Measurements from ENCODE around the gene RPL22.

RPL22 gene

DNA sequence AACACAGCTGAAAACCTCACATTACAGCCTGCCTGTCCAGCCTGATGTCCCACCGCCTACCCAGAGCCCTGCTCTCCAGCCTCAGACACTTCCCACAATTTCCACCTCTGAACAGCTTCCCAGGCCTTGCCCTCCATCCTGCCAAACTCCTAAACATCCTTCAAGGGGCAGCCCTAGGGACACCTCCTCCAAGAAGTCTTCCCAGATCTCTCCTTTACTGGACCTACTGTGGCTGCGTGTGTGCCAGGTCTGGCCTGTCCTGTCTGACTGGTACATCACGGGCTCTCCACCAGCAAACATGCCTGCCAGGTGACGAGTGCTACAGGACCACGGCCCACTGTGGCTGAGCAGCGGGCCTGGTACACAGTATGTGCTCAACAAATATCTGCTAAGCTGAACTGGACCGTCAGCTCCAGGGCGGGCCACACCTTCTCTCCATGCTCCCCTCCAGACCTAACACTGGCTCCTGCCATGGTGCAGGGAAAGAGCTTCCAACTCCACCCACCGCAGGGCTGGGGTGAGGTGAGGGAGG is 48.0 kb downstream of the RPL22 start:
- DNase-seq (ENCODE audit: low spot score) = no peak

DNA sequence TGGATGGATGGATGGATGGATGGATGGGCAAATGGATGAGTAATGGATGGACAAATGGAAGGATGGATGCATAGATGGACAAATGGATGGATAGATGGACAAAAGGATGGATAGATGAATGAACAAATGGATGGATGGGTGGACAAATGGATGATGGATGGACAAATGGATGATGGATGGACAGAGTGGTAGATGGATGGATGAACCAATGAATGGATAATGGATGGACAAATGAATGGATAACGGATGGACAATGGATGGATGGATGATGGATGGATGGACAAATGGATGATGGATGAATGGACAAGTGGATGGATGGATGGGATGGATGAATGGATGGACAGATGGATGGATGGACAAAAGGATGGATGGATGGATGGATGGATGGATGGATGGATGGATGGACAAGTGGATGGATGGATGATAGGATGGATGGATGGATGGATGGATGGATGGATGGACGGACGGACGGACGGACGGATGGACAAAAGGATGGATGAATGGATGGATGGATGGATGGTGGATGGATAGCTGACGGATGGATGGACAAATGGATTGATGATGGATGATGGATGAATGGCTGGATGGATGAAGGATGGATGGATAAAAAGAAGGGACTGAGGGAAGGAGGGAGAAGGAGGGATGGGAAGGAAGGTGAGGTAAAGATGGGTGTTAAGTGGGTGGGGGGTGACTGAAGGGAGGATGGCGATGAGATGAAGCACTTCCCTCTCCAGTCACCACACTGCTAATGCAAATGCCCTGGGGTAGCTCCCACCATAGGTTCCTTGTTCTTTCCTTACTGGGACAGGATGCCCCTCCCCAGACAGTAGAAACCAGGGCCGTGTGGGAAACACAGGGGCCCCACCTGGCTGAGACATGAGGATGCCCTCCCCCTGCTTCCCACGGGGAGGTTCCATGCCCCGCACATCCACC is 49.1 kb downstream of the RPL22 start:
- no peak for DNase-seq (ENCODE audit: low spot score)

DNA sequence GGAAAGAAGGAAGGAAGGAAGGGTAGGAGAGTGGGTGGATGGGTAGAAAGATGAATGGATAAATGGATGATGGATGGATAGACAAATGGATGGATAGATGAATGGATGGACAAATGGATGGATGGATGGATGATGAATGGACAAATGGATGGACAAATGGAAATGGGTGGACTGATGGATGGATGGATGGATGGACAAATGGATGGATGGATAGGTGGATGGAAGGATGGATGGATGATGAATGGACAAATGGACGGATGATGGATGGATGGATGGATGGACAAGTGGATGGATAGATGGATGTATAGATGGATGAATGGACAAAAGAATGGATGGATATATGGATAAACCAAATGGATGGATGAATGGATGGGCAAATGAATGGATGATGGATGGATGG is 49.8 kb downstream of the RPL22 start:
- DNase-seq (ENCODE audit: low spot score) = no peak

DNA sequence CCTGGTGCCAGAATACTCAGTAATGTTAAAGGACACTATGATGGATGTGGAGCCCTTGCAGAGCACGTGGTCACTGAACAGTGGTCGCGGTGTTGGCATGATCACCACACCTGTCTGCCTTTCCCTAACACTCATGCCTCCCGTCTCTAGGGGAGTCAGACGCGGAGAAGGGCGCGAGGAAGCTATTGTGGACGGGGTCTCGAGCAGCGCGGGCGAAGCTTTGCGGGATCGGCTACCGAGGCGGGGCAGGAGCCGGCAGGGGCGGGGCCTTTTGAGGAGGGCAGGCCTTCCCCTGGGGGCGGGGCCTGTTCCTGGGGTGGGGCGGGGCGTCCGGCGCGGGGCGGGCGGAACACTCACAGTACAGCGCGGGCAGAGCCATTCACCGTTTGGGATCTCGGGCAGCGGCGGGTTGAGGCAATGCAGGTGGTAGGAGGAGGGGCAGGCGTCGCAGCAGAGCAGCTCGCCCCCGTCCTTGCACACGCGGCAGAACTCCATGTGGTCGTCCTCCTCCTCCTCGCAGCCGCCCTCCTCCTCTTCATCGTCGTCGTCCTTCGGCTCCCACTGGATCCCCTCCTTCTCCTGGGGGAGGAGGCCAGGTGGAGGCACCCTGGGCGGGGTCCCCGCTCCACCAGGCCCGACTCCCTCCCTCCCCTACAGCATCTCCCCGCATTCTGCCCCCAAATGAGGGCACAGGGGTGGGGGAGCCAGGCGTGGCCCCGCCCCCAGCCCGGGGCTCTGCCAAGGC is 50.7 kb downstream of the RPL22 start:
- peak; percentile 41 for DNase-seq (ENCODE audit: low spot score)

DNA sequence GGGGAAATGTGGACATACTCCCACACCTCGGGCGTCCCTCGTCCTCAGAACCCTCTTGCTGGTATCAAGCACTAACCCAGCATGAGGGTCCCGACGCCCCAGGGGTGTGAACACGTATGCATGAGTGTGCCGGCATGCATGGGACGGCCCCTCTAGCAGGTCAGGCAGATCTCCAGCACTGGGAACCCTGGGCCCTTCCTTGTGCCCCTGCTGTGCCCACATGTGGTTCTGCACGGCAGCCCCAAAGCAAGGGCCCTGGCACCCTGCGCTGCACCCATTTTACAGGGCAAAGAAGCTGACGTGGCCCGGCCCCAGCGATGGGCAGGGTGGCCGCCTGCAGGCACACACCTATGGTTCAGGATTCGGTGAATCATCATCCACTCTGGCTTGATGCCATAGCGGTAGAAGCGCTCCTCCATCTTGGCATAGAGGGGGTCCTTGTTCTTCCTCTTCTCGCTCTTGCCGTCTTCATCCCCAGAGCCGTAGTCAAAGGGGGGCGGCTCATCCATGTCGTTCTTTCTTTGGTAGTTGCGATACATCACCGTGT is 53.5 kb downstream of the RPL22 start:
- no peak for DNase-seq (ENCODE audit: low spot score)

GRCh38 chr1:6145396-6145750 is 54.0 kb downstream of the RPL22 start:
- DNase-seq (ENCODE audit: low spot score) = no peak

- DNase-seq (ENCODE audit: low spot score) = no peak
Measured at GRCh38 chr1:6144647-6145395, 54.6 kb downstream of the RPL22 start.

DNA sequence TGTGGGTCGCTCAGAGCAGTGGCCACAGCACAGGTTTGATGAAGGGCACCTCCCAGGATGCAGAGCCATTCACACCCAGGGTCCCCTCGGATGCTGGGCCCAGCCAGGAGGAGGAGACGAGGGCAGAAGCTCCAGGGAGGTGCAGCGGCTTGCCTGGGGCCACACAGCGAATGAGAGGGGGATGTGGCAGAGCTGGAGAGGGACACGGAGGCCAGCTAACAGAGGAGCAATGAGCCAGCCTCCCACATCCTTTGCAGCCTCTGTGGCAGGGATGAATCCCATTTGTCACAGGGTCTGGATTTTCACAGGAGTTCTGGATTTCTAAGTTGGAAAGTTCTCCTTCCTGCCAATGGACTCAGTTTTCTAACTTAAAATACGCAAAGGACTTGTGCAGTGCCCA is 55.2 kb downstream of the RPL22 start:
- DNase-seq (ENCODE audit: low spot score) = no peak

GRCh38 chr1:6143395-6143794 is 56.0 kb downstream of the RPL22 start:
- no peak for DNase-seq (ENCODE audit: low spot score)

GRCh38 chr1:6142734-6143133 is 56.7 kb downstream of the RPL22 start:
- DNase-seq (ENCODE audit: low spot score) = no peak

DNA sequence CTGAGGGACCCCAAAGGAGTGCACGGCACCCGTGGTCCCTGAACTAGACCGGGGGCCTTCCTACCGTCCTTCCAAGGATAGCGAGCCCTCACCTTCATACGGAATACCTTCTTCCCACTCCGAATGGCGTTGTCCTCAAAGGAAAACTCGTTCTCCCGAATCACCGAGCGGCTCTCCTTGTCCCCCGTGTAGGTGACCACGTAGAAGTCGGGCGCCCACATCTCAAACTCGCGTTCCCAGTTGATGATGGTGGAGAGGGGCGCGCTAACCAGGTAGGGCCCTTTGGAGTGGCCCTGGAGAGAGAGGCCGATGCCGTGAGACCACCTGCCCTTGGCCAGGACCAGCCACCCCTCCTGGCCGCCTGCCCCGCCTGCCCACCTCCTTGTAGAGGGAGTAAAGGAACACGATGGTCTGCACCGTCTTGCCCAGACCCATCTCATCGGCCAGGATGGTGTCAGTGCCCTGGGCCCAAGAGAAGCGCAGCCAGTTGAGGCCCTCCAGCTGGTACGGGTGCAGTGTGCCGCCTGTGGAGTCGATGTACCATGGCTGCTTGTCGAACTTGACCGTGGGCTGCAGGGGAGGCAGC is 57.3 kb downstream of the RPL22 start:
- no peak for DNase-seq (ENCODE audit: low spot score)

GRCh38 chr1:6141592-6141991 is 57.8 kb downstream of the RPL22 start:
- DNase-seq (ENCODE audit: low spot score) = no peak

DNA sequence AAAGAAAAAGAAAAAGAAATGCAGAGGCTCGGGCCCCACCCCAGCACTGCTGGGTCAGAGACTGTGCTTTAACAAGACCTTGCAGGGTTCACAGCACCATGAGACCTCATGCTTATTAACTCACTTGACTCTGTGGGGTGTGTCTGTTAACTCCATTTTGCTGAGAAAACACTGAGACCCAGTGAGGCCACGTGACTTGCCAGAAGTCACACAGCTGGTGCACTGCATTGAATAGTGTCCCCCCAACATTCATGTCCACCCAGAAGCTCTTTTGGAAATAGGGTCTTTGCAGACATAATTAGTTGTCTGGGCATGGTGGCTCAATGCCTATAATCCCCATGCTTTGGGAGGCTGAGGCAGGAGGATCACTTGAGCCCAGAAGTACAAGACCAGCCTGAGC is 59.0 kb downstream of the RPL22 start:
- DNase-seq (ENCODE audit: low spot score) = no peak

- no peak for DNase-seq (ENCODE audit: low spot score)
Measured at GRCh38 chr1:6137758-6138157, 61.6 kb downstream of the RPL22 start.

DNA sequence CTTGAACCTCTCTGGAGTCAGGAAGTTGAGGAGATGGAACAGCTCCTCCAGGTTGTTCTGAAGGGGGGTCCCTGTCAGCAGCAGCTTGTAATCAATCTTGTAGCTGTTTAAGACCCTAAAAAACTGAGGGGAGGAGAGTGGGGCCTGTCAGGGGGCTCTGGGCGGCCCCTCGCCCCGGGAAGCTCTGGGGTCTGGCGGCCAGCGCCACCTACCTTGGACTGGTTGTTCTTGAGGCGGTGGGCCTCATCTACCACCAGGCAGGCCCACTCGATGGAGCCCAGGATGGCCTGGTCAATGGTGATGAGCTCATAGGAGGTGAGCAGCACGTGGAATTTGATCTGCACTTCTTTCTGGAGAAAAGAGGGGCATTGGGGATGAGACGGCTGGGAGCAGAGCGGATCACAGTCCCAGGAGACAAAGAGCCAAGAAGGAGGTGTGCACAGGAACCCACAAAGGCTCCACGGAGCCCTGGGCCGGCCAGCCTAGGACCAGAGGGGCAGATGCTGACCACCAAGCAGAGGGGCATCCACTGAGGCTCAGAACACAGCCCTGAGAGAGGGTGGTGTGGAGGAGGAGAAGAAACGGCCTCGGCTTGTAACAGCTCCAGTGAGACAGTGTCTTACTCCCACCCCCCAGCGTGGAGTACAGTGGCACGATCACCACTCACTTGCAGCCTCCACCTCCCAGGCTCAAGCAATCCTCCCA is 62.7 kb downstream of the RPL22 start:
- no peak for DNase-seq (ENCODE audit: low spot score)
